GM19240 (cell line): ENCODE data around the gene SPAG9.

ENCODE experiments used
- DNase-seq: peaks from one replicate; pipeline ENCODE4 v3.0.0; 2011; ENCODE audit warnings: low spot score; ENCODE audit not compliant: insufficient read length

SPAG9 gene, protein sequence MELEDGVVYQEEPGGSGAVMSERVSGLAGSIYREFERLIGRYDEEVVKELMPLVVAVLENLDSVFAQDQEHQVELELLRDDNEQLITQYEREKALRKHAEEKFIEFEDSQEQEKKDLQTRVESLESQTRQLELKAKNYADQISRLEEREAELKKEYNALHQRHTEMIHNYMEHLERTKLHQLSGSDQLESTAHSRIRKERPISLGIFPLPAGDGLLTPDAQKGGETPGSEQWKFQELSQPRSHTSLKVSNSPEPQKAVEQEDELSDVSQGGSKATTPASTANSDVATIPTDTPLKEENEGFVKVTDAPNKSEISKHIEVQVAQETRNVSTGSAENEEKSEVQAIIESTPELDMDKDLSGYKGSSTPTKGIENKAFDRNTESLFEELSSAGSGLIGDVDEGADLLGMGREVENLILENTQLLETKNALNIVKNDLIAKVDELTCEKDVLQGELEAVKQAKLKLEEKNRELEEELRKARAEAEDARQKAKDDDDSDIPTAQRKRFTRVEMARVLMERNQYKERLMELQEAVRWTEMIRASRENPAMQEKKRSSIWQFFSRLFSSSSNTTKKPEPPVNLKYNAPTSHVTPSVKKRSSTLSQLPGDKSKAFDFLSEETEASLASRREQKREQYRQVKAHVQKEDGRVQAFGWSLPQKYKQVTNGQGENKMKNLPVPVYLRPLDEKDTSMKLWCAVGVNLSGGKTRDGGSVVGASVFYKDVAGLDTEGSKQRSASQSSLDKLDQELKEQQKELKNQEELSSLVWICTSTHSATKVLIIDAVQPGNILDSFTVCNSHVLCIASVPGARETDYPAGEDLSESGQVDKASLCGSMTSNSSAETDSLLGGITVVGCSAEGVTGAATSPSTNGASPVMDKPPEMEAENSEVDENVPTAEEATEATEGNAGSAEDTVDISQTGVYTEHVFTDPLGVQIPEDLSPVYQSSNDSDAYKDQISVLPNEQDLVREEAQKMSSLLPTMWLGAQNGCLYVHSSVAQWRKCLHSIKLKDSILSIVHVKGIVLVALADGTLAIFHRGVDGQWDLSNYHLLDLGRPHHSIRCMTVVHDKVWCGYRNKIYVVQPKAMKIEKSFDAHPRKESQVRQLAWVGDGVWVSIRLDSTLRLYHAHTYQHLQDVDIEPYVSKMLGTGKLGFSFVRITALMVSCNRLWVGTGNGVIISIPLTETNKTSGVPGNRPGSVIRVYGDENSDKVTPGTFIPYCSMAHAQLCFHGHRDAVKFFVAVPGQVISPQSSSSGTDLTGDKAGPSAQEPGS (N-terminal part only)

DNA sequence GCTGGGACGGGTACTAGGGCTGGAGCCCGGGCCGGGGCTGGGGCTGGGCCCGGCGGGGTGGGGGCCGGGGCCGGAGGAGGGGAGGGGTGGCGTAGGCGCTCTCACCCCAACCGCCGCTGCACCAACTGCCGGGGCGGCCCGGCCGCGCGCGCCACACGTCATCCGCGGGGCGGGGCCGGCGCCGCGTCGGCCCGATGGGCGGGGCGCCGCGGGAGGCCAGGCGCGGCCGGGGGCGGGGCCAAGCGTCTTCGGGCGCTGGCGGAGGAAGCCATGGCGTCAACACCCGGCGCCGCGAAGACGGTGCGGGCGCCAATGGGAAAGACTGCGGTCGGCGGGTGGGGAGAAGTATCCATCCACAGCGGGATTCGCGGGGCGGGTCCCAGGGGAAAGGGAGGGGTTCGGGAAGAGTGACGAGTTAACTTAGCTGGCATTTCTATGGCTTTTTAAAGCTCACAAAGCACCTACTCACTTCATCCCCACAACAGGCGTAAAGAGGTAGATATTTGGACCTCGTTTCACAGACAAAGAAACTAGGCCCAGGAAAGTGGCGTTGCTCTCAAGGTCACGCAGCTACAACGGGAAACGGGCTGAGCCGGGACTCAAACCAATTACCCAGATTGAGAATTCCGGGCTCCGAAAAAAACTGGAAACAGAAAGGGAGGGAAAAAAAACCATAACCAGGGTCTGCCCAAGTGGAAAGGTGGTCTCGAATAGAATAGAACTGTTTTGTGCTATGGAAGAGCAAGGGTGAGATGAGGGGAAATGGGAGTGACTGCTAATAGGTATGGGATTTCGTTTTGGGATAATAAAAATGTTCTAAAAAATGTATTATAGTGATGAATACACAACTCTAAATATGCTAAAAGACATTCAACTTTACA lies at the start of gene SPAG9:
TSS of gene SPAG9 (minus strand) at position 130 of the 881 bp plus-strand sequence. CDS start 212 bp downstream, outside the sequence.
- DNase-seq = peak; percentile 83

DNA sequence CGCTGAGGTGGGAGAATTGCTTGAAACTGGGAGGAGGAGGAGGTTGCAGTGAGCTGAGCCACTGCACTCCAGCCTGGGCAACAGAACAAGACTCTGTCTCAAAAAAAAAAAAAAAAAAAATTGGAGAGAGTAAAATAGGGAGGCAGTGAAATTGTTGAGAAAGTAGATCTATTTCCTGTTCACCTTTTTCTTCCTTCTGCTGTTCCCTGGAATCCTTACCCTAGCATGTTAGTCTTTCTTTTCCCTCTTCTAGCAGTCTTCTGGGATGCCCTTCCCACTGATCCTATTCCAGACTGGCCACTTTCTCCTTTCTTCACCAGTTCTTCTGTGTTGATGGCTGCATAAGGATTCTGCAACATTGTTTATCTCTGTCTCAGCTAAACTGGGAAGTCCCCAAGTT lies 48.7 kb upstream of the SPAG9 start:
- DNase-seq = no peak

DNA sequence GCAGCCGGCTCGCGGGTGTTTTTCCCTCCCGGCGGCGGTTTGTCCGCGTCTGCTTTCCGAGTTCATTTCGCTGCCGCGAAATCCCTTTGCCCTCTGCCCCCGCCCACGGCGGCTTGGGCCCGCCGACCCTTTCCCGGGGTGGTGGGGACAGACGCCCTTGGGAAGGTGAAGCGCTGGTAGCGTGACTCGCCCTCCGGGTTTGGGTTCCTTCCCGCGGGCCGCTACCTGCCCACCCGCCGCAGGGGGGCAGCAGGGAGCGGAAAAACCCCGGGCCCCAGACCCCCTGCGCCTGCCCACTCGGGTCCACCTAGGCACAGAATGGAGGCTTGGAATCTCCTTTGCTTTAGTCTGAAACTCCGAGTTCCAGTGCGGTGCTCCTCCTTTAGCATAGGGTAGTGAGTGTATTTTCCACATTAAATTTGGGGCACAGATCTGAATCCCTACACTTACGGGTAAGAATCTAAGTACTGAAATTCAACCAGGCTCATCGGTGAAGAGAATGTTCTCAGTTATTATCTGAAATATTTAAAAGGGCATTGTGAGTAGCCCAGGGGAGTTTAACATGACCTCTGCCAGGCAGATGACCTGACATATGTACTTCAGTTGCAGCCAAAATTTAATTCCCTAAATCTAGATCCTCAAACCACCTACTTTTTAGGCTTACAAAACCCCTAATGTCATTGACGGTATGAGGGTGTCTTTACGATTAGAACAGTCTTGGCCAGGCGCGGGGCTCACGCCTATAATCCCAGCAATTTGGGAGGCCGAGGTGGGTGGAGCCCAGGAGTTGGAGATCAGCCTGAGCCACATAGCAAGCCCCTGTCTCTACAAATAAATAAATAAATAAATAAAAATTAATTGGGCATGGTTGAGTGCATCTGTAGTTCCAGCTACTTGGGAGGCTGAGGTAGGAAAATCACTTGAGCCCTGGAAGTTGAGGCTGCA lies 46.6 kb upstream of the SPAG9 start:
- DNase-seq = peak; percentile 78

DNA sequence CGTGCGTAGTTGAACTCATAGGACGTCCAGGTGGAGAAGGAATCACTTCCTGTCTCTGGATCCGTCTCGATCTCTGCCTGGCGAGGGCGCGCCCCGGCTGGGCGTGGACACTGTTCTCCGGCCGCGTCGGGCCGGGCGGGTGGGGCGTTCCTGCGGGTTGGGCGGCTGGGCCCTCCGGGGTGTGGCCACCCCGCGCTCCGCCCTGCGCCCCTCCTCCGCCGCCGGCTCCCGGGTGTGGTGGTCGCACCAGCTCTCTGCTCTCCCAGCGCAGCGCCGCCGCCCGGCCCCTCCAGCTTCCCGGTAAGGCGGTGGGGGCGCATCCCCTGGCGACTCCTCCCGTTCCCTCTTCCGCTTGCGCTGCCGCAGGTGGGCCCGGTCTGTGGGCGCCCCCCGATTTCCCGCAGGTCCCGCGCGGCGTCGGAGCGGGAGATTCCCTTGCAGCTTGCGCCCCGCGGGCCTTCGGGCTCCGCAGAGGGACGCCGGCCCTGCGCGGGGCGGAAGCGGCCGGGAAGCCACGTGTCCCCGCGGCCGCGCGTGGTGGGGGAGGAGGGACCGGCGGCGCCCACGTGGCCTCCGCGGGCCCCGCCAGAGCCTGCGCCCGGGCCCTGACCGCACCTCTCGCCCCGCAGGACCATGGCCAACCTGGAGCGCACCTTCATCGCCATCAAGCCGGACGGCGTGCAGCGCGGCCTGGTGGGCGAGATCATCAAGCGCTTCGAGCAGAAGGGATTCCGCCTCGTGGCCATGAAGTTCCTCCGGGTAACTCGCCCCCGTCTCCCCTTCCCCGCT lies 45.7 kb upstream of the SPAG9 start, which contains the start of gene NME2:
TSS of gene NME2 (plus strand) at position 214 of the 789 bp plus-strand sequence. CDS start at position 634, 420 bp downstream.
- peak; percentile 74 for DNase-seq

DNA sequence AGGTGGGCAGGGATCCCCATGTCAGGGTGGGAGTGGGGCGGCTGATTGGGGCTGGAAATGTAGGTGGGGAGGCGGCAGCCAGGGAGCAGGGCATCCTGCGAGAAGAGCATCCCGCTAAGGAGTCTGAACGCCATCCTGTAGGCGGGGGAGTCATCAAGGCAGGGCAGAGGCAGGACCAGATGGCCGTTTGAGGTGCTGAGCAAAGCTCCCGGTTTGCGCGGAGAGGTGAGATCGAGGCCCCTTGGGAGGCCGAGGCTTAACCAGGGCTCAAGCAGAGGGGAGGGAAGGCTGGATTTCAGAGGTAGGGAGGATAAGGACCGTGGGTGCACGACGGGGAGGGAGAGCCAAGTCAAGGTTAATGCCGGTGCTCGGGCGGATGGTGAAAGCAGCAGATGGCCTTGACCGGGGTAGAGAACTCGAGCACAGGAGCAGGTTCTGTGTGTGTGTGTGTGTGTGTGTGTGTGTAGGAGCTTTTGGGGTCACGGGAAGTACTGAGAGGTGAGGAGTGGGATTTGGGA lies 45.1 kb upstream of the SPAG9 start:
- DNase-seq = no peak

DNA sequence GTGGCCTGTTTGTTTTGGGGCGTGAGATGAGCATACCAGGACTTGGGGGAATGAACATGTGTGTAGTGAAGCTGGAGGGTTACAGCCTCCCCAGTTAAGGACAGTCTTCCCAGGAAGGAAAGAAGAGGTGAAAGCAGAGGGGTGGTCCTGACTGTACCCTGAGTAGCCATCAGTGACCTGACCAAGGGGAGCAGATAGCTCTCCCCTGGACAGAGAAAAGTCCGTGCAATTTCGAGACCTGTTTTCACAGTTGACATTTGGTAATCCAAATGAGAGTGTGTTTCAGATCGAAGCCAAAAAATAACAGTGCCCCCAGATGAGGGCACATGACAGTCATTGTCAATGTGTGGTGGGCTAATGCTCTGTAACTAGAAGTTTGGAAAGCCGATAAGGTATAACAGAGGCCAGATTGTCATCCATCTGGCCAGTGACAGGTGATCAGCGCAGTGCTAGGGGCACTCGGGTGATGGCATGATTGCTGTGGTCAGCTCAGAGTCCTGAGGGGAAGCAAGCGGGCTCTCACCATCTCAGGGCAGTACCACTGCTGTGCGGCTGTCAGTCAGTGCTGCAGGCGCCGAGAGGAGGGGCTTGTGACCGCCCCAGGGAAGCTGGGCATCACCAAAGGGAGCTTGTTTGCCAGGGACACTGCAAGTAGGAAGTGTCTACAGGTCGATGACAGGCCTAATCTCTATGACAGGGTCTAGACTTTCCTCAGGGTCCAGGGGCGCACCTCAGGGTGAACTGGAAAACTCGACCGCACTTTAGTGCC lies 44.4 kb upstream of the SPAG9 start:
- DNase-seq = no peak

DNA sequence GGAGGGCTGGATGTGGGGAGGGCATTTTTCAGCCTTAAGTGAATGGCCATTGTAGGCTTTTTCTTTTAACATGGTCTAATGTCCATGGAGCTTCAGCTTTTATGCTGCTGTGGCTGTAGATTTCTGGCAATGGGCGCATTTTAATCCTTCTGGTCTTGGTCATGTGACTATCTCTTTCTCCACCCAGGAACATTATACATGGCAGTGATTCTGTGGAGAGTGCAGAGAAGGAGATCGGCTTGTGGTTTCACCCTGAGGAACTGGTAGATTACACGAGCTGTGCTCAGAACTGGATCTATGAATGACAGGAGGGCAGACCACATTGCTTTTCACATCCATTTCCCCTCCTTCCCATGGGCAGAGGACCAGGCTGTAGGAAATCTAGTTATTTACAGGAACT lies 40.9 kb upstream of the SPAG9 start:
- no peak for DNase-seq

DNA sequence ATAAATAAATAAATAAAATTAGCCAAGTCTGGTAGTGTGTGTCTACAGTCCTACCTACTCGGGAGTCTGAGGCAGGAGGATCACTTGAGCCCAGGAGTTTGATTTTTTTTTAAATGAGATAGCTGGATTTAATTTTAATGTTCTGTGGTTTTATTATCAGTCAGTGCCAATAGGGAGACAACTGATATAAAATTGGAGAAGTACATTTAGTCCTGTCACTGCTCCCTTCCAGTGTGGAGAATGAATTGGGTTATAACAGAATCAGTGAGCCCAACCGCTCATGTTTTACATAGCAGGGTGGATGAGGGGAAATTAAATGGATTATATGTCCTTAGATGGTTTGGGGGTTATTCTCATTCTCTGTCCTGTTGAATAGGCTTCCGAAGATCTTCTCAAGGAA lies 38.9 kb upstream of the SPAG9 start:
- no peak for DNase-seq

DNA sequence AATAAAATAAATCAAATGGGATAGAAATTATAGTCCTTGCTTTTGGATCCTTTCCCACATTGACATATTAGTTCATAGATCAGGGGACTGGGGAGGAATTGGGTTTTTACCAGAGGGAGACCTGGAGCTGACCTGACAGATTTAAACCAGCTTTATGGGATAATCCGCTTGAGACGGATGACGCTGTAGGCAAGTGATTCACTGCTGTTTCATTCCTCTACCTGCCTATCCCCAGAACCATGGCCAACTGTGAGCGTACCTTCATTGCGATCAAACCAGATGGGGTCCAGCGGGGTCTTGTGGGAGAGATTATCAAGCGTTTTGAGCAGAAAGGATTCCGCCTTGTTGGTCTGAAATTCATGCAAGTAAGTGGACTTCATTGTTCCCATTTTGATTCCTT lies 34.7 kb upstream of the SPAG9 start:
- no peak for DNase-seq

DNA sequence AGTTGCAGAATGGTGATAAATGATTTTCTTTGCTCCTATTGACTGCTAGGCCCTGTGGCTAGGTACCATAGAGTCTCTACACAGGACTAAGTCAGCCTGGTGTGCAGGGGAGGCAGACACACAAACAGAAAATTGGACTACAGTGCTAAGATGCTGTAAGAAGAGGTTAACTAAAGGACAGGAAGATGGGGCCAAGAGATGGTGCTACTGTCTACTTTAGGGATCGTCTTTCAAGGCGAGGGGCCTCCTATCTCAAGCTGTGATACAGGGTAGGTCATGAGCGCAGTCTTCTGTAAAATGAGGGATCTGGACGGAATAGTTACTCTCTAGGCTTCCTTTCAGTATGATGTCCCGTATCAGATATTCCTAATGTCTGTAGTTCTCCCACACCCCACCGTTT lies 33.5 kb upstream of the SPAG9 start:
- no peak for DNase-seq

DNA sequence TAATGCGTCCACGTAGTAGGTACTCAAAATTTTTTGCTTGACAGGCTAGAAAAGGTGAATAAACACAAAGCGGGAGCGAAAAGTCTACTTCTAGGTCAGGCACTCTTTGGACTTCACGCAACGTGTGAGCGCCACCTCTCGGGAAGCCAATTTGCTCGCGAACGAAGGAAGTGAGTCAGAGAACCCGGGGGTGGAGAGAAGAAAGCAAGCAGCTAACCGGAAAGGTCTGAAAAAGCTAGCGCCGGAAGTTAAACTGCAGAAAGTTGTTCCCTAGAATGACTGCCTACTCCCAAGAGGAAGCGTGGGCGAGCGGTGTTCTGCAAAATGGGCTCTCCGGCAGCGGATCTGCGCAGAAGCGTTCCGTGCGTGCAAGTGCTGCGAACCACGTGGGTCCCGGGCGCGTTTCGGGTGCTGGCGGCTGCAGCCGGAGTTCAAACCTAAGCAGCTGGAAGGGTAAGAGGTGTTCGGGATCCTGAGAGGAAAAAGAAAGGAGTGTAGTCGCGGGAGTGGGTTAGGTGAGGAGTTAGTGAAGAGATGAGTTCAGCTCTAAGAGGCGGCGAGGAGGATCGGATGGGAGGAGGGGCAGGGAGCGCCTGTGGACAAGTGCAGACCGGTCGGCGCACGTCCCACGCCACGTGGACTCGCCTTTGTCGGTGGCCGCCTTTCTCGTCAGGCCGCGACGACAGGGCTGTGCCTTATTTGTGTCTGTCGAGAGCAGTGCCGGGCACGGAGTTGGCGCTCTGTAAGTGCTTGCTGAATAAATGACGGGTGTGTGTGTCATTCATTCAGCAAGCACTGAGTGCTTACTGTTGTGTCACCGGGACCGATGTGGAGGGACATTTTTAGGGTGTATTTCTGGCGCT lies 32.8 kb upstream of the SPAG9 start, which contains the start of gene NME1:
TSS of gene NME1 (plus strand) at position 350 of the 863 bp plus-strand sequence. CDS start 2,096 bp downstream, outside the sequence.
- peak; percentile 81 for DNase-seq

DNA sequence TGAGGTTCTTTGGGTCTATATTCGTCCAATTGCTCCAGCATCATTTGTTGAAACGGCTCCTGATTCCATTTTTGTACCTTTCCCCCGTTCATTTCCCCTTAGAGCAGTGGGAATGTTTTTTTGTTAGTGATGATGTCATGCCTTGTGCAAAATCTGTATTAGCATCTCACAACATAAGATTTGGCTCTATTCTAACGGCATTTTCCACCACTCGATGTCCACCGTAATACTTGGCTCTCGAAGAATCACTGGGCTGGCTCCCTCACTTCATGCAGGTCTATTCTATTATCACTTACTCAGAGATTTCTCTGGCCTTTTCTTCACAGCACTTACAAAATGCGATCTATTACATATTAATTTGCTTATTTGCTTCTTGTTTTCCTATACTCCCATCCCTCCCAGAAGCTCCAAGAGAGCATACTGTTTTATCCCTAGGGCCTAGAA lies 32.1 kb upstream of the SPAG9 start:
- no peak for DNase-seq

DNA sequence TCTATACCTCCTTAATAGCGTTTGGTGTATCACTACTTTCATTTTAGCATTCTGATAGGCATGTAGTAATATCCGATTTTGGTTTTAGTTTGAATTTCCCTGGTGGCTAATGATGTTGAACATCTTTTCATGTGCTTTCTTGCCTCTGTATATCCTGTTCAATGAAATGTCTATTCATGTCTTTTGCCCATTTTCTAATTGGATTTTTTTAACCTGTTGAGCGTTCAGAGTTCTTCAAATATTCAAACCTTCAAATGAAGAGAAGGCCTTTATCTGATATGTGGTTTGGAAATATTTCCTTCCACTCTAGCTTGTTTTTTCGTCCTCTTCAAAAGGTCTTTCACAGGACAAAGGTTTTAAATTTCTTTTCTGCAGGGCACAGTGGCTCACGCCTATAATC lies 30.3 kb upstream of the SPAG9 start:
- no peak for DNase-seq

DNA sequence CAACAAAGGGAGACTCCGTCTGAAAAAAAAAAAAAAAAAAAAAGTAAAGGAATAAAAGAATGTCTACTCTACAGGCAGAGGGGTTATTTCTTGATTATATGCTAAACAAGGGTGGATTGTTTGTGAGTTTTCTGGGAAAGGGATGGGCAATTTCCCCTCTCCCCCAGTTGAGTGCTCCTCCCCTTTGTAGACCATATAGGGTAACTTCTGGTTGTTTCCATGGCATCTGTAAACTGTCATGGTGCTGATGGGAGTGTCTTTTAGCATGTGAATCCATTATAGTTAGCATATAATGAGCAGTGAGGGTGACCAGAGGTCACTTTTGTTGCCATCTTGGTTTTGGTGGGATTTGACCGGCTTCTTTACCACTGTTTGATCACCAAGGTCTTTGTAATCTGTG lies 28.5 kb upstream of the SPAG9 start:
- no peak for DNase-seq

DNA sequence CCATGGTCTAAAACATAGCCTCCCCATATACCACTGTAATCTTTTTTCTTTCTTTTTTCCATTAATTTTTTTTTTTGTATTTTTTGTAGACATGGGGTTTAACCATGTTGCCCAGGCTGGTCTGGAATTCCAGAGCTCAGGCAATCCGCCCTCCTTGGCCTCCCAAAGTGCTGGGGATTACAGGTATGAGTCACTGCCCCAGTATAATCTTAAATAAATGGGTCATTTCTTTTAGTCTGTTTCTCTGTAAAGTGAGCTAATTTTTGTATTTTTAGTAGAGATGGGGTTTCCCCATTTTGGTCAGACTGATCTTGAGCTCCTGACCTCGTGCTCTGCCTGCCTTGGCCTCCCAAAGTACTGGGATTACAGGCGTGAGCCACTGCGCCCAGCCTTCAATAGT lies 27.0 kb upstream of the SPAG9 start:
- DNase-seq = no peak

DNA sequence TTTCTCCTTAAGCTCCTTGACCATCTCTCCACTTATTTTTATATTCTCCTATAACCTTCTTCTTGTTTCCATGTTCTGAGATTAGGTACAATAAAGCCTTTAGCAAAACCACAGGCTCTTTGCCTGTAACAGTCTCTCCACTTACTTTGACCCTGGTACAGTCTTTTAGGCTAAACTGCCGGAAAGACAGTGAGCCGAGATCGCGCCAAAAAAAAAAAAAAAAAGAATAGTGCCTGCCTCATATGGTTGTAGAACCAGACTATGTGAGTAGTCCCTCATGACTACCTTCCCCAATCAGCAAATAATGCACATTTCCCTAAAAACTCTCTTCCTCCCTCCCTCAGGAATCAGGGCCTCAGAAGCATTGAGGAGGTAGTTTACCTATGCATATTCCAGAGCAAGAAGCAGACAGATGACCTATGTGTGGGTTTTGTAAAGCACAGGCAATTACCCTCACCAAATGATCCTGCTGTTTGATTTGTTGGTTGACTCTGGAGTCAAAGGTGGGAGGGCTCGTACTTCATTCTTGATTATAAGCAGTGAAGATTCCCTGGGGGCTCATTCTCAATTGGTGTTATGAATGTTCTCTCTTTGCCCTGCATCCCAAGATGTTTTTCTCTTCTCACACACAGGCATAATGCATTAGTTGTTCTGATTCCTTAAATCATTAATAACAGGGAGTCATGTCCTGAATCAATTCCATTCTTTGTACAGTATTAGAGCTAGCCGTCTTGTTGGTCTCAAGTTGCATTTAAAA lies 23.8 kb upstream of the SPAG9 start:
- no peak for DNase-seq
